Measurements from ENCODE around the gene TMEM212. TPM values are rescaled to one million over a fixed set of nuclear protein-coding genes. Genes with fewer than 3 reads are reported as not detected.

The TMEM212 gene
- 0.06 TPM for polyA plus RNA-seq (2013, experiment 1 of 2)
- polyA plus RNA-seq (2013, experiment 2 of 2) = not detected

GRCh38 chr3:171842864-171843518, at the start of gene TMEM212:
Gene TMEM212 (plus strand): TSS chr3:171843349. CDS start chr3:171843384, 35 bp downstream.
- Histone ChIP-seq H2BK12ac (ENCODE audit: low read length in 2 of 2) (peak within 1 kb of the TSS; percentile 42 to 89), H2BK5ac (ENCODE audit: low read depth, low read length, poor library complexity, severe bottlenecking) (no peak within 1 kb of the TSS), H3K14ac (ENCODE audit: low read length in 2 of 2) (no peak within 1 kb of the TSS), H3K27ac (ENCODE audit: low read length, poor library complexity, severe bottlenecking) (no peak within 1 kb of the TSS), H3K4me3 (ENCODE audit: insufficient read depth in 1 of 2, low read depth in 1 of 2, low read length in 2 of 2) (no peak within 1 kb of the TSS), H3K27me3 (ENCODE audit: control insufficient read depth in 1 of 2, insufficient read depth in 1 of 2, low read length in 2 of 2) (no peaks in the 10 kb centered on the region), H3K36me3 (ENCODE audit: control insufficient read depth in 1 of 2, insufficient read depth in 2 of 2, low read depth in 1 of 2, low read length in 2 of 2) (no peaks in the 10 kb centered on the region), H3K23ac (ENCODE audit: low read length in 2 of 2) (no peak within 1 kb of the TSS), H4K91ac (ENCODE audit: low read length) (no peak within 1 kb of the TSS), H3K4ac (ENCODE audit: low read depth in 1 of 2, low read length in 2 of 2) (no peak within 1 kb of the TSS), H3K79me1 (replicated peaks; ENCODE audit: low read length, poor library complexity, severe bottlenecking) (no peaks in the 10 kb centered on the region), H3K9me3 (ENCODE audit: control insufficient read depth, low read length) (no peaks in the 10 kb centered on the region), H4K8ac (ENCODE audit: low read length) (peak within 1 kb of the TSS; percentile 85), H2AK5ac (ENCODE audit: low read length, severe bottlenecking) (peak within 1 kb of the TSS; percentile 86), H3K18ac (ENCODE audit: low read depth in 1 of 2, low read length in 2 of 2) (peak within 1 kb of the TSS; percentile 8 to 75), H2BK15ac (ENCODE audit: low read depth, poor library complexity, severe bottlenecking) (no peak within 1 kb of the TSS), H2AFZ (ENCODE audit: low read depth, low read length) (no peak within 1 kb of the TSS), H3K9ac (ENCODE audit: low read length) (peak within 1 kb of the TSS; percentile 73), H3K4me1 (ENCODE audit: control insufficient read depth, insufficient read depth, low read depth, low read length) (peaks cover 2% of the 10 kb centered on the region), H2BK120ac (ENCODE audit: low read depth, low read length) (peak within 1 kb of the TSS; percentile 61), H3K4me2 (ENCODE audit: low read length, poor library complexity, severe bottlenecking) (no peak within 1 kb of the TSS)
- DNase-seq = peak; percentile 57
- WGBS = 65% methylated on average over 4 of the region's 5 CpGs

- Histone ChIP-seq H4K91ac (ENCODE audit: low read length) (peak overlapping the region; percentile 2), H3K23ac (ENCODE audit: low read length in 2 of 2) (no peak overlapping the region), H3K79me1 (replicated peaks; ENCODE audit: low read length, poor library complexity, severe bottlenecking) (peaks cover 24% of the 10 kb centered on the region), H3K4me2 (ENCODE audit: low read length, poor library complexity, severe bottlenecking) (no peak overlapping the region), H3K4me1 (ENCODE audit: control insufficient read depth, insufficient read depth, low read depth, low read length) (peaks cover 7% of the 10 kb centered on the region), H2BK12ac (ENCODE audit: low read length in 2 of 2) (no peak overlapping the region), H3K27me3 (ENCODE audit: control insufficient read depth in 1 of 2, insufficient read depth in 1 of 2, low read length in 2 of 2) (no peaks in the 10 kb centered on the region), H3K27ac (ENCODE audit: low read length, poor library complexity, severe bottlenecking) (no peak overlapping the region), H3K9ac (ENCODE audit: low read length) (no peak overlapping the region), H3K14ac (ENCODE audit: low read length in 2 of 2) (no peak overlapping the region), H2BK5ac (ENCODE audit: low read depth, low read length, poor library complexity, severe bottlenecking) (no peak overlapping the region), H2AFZ (ENCODE audit: low read depth, low read length) (no peak overlapping the region), H2BK120ac (ENCODE audit: low read depth, low read length) (no peak overlapping the region), H3K9me3 (ENCODE audit: control insufficient read depth, low read length) (no peaks in the 10 kb centered on the region), H3K4me3 (ENCODE audit: insufficient read depth in 1 of 2, low read depth in 1 of 2, low read length in 2 of 2) (no peak overlapping the region), H2BK15ac (ENCODE audit: low read depth, poor library complexity, severe bottlenecking) (no peak overlapping the region), H3K36me3 (ENCODE audit: control insufficient read depth in 1 of 2, insufficient read depth in 2 of 2, low read depth in 1 of 2, low read length in 2 of 2) (no peaks in the 10 kb centered on the region), H3K4ac (ENCODE audit: low read depth in 1 of 2, low read length in 2 of 2) (no peak overlapping the region), H3K18ac (ENCODE audit: low read depth in 1 of 2, low read length in 2 of 2) (no peak overlapping the region), H4K8ac (ENCODE audit: low read length) (no peak overlapping the region), H2AK5ac (ENCODE audit: low read length, severe bottlenecking) (no peak overlapping the region)
- no peak for DNase-seq
- over 99% methylated on average over 4 of the region's 4 CpGs for WGBS
These were observed 46.4 kb upstream of the TMEM212 start for GRCh38 chr3:171796625-171797264.

DNA sequence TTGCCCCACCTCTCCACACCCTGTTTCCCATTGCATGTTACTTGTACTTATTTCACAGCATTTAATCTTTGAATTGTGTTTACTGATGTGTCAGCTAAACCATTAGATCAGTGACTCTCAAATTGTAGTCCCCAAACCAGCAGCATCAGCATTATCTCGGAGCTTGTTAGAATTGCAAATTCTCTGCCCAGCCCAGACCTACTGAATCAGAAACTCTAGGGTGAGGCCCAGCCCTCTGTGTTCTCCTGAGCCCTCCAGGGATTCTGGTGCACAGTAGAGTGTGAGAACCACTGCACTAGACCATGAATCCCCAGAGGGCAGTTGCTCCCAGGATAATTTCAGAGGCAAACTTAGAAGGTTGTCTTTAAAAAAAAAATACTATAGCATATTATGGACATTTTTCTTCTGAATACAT, 45.9 kb upstream of the TMEM212 start:
- H2AFZ ChIP-seq (ENCODE audit: low read depth, low read length) = no peak overlapping the region
- H3K4me3 ChIP-seq (ENCODE audit: insufficient read depth in 1 of 2, low read depth in 1 of 2, low read length in 2 of 2) = no peak overlapping the region
- no peak overlapping the region for H4K8ac ChIP-seq (ENCODE audit: low read length)
- no peak overlapping the region for H2BK120ac ChIP-seq (ENCODE audit: low read depth, low read length)
- no peak overlapping the region for H3K14ac ChIP-seq (ENCODE audit: low read length in 2 of 2)
- H3K23ac ChIP-seq (ENCODE audit: low read length in 2 of 2) = no peak overlapping the region
- H3K9ac ChIP-seq (ENCODE audit: low read length) = no peak overlapping the region
- H4K91ac ChIP-seq (ENCODE audit: low read length) = peak overlapping the region; percentile 2
- H3K4me2 ChIP-seq (ENCODE audit: low read length, poor library complexity, severe bottlenecking) = no peak overlapping the region
- no peaks in the 10 kb centered on the region for H3K36me3 ChIP-seq (ENCODE audit: control insufficient read depth in 1 of 2, insufficient read depth in 2 of 2, low read depth in 1 of 2, low read length in 2 of 2)
- H2BK15ac ChIP-seq (ENCODE audit: low read depth, poor library complexity, severe bottlenecking) = no peak overlapping the region
- H3K9me3 ChIP-seq (ENCODE audit: control insufficient read depth, low read length) = no peaks in the 10 kb centered on the region
- 62% methylated on average over 1 of the region's 1 CpG for WGBS
- no peak overlapping the region for H3K27ac ChIP-seq (ENCODE audit: low read length, poor library complexity, severe bottlenecking)
- no peak overlapping the region for H2BK12ac ChIP-seq (ENCODE audit: low read length in 2 of 2)
- peaks cover 6% of the 10 kb centered on the region for H3K4me1 ChIP-seq (ENCODE audit: control insufficient read depth, insufficient read depth, low read depth, low read length)
- no peaks in the 10 kb centered on the region for H3K27me3 ChIP-seq (ENCODE audit: control insufficient read depth in 1 of 2, insufficient read depth in 1 of 2, low read length in 2 of 2)
- no peak overlapping the region for H3K18ac ChIP-seq (ENCODE audit: low read depth in 1 of 2, low read length in 2 of 2)
- H2BK5ac ChIP-seq (ENCODE audit: low read depth, low read length, poor library complexity, severe bottlenecking) = no peak overlapping the region
- H2AK5ac ChIP-seq (ENCODE audit: low read length, severe bottlenecking) = no peak overlapping the region
- H3K4ac ChIP-seq (ENCODE audit: low read depth in 1 of 2, low read length in 2 of 2) = no peak overlapping the region
- DNase-seq = no peak
- H3K79me1 ChIP-seq (replicated peaks; ENCODE audit: low read length, poor library complexity, severe bottlenecking) = peaks cover 23% of the 10 kb centered on the region

DNA sequence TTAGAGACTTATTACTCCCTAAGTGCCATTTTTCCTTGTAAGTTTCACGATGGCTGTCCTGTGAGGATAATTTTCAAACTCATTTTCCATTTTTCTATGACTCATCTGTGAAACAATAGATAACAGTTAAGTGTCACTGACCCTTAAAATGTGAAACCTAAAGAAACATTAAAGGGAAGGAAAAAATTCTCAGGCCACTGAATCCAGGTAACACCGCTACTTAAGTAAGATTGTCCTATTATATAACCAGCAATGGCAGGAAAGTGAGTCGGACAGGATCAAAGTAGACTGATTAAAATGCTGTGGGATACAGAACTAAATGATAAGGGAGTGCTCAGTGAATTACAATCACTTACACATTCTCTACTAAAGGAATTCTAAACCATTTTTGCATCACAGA, 45.3 kb upstream of the TMEM212 start:
- no peak overlapping the region for H3K23ac ChIP-seq (ENCODE audit: low read length in 2 of 2)
- no peak overlapping the region for H3K18ac ChIP-seq (ENCODE audit: low read depth in 1 of 2, low read length in 2 of 2)
- no peak overlapping the region for H4K8ac ChIP-seq (ENCODE audit: low read length)
- no peak overlapping the region for H3K4ac ChIP-seq (ENCODE audit: low read depth in 1 of 2, low read length in 2 of 2)
- no peaks in the 10 kb centered on the region for H3K36me3 ChIP-seq (ENCODE audit: control insufficient read depth in 1 of 2, insufficient read depth in 2 of 2, low read depth in 1 of 2, low read length in 2 of 2)
- no peak overlapping the region for H2BK120ac ChIP-seq (ENCODE audit: low read depth, low read length)
- H3K4me2 ChIP-seq (ENCODE audit: low read length, poor library complexity, severe bottlenecking) = no peak overlapping the region
- H3K14ac ChIP-seq (ENCODE audit: low read length in 2 of 2) = no peak overlapping the region
- no peaks in the 10 kb centered on the region for H3K27me3 ChIP-seq (ENCODE audit: control insufficient read depth in 1 of 2, insufficient read depth in 1 of 2, low read length in 2 of 2)
- H3K4me1 ChIP-seq (ENCODE audit: control insufficient read depth, insufficient read depth, low read depth, low read length) = peaks cover 3% of the 10 kb centered on the region
- H2AFZ ChIP-seq (ENCODE audit: low read depth, low read length) = no peak overlapping the region
- no peak overlapping the region for H4K91ac ChIP-seq (ENCODE audit: low read length)
- peaks cover 21% of the 10 kb centered on the region for H3K79me1 ChIP-seq (replicated peaks; ENCODE audit: low read length, poor library complexity, severe bottlenecking)
- 100% methylated on average over 1 of the region's 3 CpGs for WGBS
- no peak overlapping the region for H3K4me3 ChIP-seq (ENCODE audit: insufficient read depth in 1 of 2, low read depth in 1 of 2, low read length in 2 of 2)
- H3K9me3 ChIP-seq (ENCODE audit: control insufficient read depth, low read length) = no peaks in the 10 kb centered on the region
- H2BK5ac ChIP-seq (ENCODE audit: low read depth, low read length, poor library complexity, severe bottlenecking) = no peak overlapping the region
- H3K27ac ChIP-seq (ENCODE audit: low read length, poor library complexity, severe bottlenecking) = no peak overlapping the region
- H2BK15ac ChIP-seq (ENCODE audit: low read depth, poor library complexity, severe bottlenecking) = no peak overlapping the region
- DNase-seq = no peak
- H3K9ac ChIP-seq (ENCODE audit: low read length) = no peak overlapping the region
- no peak overlapping the region for H2AK5ac ChIP-seq (ENCODE audit: low read length, severe bottlenecking)
- H2BK12ac ChIP-seq (ENCODE audit: low read length in 2 of 2) = no peak overlapping the region

All from mesenchymal stem cell (in vitro differentiated cells and primary cell).